Cardiac muscle cell (in vitro differentiated cells and primary cell): ENCODE data around the gene GARIN5B. TPM values are rescaled to one million over a fixed set of nuclear protein-coding genes. Genes with fewer than 3 reads are reported as not detected.
"Not testable (repeated sequence)": the region's sequence is repeated elsewhere in the genome, so short reads cannot be mapped to it uniquely, and the experiment has no call there.

Experiments used
- DNase-seq, 2 donors: peaks; one replicate each; pipeline versions ENCODE4 v3.0.0 to v3.0.0-alpha.2; 2010 to 2017; ENCODE audit warnings: low read depth in 1 of 2, low spot score in 1 of 2
- H3K27ac ChIP-seq: fragments of 200-600 bp; sonication (generic); 2 replicates; pipeline ENCODE4 v1.5.1; 2016
- H3K27me3 ChIP-seq: fragments of 200-600 bp; sonication (generic); 2 replicates; pipeline ENCODE4 v1.6.0; 2016; ENCODE audit warnings: control low read depth
- H3K36me3 ChIP-seq: fragments of 200-600 bp; sonication (generic); 2 replicates; pipeline ENCODE4 v1.5.1; 2016; ENCODE audit warnings: control low read depth
- H3K4me1 ChIP-seq: fragments of 200-600 bp; sonication (generic); 2 replicates; pipeline ENCODE4 v1.8.1; 2017; ENCODE audit warnings: low read depth, mild to moderate bottlenecking, mixed run types
- H3K4me3 ChIP-seq: fragments of 200-600 bp; sonication (generic); 2 replicates; pipeline ENCODE4 v1.5.1; 2016; ENCODE audit warnings: mild to moderate bottlenecking
- H3K9me3 ChIP-seq: fragments of 200-600 bp; sonication (generic); 2 replicates; pipeline ENCODE4 v1.5.1; 2017; ENCODE audit warnings: low read depth, mild to moderate bottlenecking, control low read depth
- CTCF ChIP-seq: IDR thresholded peaks from 2 replicates; pipeline ENCODE4 v1.5.1; 2012; ENCODE audit warnings: low read depth, mild to moderate bottlenecking, low read length
- polyA plus RNA-seq: library from polyadenylated mRNA; unstranded; fragments of >200 nt; fragmentation: Nextera tagmentation; extraction: Ambion mirVana; gene quantifications from 2 replicates; pipeline ENCODE4 v1.2.1, GENCODE V29; 2016
- total RNA-seq: library from RNA; depleted of rRNA; stranded (reverse); fragments of >200 nt; gene quantifications from 2 replicates; pipeline ENCODE4 v1.2.3, GENCODE V29; 2016

The GARIN5B gene
- not detected in 2 replicates for total RNA-seq
- polyA plus RNA-seq, result not detected in 2 replicates

DNA sequence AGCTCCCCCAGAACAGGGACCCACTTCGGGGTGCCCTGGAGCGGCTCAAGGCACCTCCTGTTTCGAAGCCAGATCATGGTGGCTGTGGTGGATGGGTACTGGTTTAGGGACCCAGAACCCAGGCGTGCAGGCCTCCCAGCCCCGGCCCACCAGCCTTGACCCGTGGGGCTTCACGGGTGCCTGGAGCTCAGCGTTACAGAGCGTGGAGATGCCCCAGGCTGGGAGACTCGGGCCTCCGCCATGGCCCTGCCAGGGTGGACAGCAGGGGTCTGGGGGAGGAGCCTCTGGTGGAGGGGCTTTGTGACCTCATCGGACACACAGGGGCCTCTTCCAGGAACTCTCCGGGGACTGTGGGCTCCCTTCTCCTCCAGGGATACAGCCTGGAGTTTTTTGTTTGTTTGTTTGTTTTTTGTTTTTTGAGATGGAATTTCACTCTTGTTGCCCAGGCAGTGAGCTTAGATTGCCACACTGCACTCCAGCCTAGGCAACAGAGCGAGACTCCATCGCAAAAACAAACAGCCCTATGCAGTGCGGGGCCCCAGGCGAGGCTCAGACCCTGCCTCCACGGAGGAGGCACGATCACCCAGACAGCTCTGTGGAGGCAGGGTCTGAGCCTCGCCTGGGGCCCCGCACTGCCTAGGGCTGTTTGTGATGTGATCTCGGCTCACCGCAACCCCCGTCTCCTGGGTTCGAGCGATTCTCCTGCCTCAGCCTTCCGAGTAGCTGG is at the start of gene GARIN5B:
Gene GARIN5B (minus strand): TSS at position 271 of the 727 bp plus-strand sequence. CDS start 194 bp downstream, at position 77.
- H3K9me3 ChIP-seq, result no peaks in the 10 kb centered on the region
- H3K36me3 ChIP-seq, result no peaks in the 10 kb centered on the region
- TF ChIP-seq CTCF, result no peak
- H3K27ac ChIP-seq, result no peak within 1 kb of the TSS
- H3K27me3 ChIP-seq, result peaks cover 5% of the 10 kb centered on the region
- no peak for DNase-seq
- no peak within 1 kb of the TSS for H3K4me3 ChIP-seq
- no peaks in the 10 kb centered on the region for H3K4me1 ChIP-seq

DNA sequence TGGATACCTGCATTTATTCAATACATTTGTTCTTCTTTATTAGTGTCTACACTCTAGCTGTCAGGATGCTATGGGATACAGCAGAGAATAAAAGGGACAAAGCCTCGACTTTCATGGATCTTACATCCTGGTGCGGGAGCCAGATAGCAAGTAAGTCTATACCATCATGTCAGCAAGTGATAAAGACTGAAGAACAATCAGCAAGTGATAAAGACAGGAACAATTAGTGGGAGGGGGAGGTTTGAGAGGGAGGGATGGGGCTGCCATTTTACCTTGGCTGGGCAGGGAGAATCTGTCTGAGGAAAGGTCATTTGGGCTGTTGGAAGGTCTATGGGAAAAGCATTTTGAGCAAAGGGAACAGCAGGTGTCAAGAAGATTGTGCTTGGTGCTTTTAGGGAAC is 47.1 kb upstream of the GARIN5B start:
- no peak overlapping the region for H3K27ac ChIP-seq
- H3K4me1 ChIP-seq, result no peaks in the 10 kb centered on the region
- no peaks in the 10 kb centered on the region for H3K27me3 ChIP-seq
- DNase-seq, result no peak
- TF ChIP-seq CTCF, result no peak
- H3K36me3 ChIP-seq, result peaks cover 12% of the 10 kb centered on the region
- H3K9me3 ChIP-seq, result no peaks in the 10 kb centered on the region
- H3K4me3 ChIP-seq, result no peak overlapping the region

DNA sequence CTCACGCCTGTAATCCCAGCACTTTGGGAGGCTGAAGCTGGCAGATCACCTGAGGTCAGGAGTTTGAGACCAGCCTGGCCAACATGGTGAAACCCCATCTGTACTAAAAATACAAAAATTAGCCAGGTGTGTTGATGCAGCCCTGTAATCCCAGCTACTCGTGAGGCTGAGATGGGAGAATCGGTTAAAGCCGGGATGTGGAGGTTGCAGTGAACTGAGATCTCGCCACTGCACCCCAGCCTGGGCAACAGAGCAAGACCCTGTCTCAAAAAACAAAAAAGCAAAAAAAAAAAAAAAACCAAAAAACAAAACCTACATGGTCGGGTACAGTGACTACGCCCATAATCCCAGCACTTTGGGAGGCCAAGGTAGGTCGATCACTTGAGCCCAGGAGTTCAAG is 46.1 kb upstream of the GARIN5B start:
- not testable (repeated sequence) for H3K9me3 ChIP-seq, H3K27me3 ChIP-seq, H3K4me3 ChIP-seq, H3K4me1 ChIP-seq, H3K27ac ChIP-seq, DNase-seq
- H3K36me3 ChIP-seq, result peaks cover 12% of the 10 kb centered on the region

DNA sequence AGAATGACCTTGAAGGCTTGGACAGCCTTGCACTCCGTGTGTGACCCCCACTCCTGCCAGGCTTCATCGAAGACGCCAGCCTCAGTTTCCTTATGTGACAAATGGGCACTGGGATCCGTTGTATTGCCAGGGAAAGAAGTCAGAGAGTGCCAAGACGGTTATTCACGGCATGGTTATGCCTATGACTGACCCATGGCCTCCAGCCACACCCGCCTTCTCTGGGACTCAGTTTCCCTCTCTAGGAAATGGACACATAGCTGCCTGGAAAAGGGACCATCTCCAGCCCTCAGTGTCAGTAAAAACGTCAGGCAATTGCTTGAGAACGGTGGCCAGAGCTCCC is 45.4 kb upstream of the GARIN5B start:
- H3K27ac ChIP-seq, result peak overlapping the region; percentile 97
- H3K4me1 ChIP-seq, result no peaks in the 10 kb centered on the region
- no peaks in the 10 kb centered on the region for H3K9me3 ChIP-seq
- TF ChIP-seq CTCF, result no peak
- H3K36me3 ChIP-seq, result peaks cover 16% of the 10 kb centered on the region
- DNase-seq, result no peak
- H3K4me3 ChIP-seq, result peak overlapping the region; percentile 13
- no peaks in the 10 kb centered on the region for H3K27me3 ChIP-seq

DNA sequence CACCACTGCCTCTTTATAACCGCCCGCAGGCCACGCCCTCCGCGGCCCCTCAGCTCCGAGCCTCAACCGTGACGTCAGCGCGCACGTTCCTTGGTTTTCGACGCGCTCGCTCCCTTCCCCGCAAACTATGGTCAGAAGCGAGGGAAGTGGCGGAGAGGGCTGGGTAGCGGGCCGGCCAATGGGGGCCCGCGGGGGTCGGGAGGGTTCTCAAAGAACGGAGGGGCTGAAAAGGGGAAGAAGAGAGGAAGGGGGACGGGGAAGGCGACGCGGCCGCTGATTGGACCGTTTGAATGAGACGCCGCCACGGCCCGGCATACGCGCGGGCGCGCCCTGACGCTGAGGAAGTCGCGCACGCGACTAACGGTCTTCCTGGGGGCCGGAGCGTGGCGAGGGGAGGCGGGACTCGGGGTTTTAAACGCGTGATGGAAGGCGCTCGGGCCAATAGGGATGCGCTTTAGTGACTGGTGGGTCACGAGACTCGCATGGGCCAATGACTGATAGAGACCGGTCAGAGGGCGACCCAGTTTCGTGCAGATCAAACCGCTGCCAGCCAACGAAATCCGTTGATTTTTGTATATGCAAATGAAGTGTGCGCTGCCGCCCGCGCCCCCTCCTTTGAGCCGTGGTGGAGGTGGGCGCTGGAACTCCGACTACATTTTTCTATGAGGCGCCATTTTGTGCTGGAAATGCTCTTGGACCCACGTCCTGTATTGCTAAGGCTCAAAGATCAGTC is 44.9 kb upstream of the GARIN5B start:
- DNase-seq, result peak; percentile 100
- Histone ChIP-seq H3K9me3 (no peaks in the 10 kb centered on the region), H3K4me1 (no peaks in the 10 kb centered on the region), H3K27ac (peak overlapping the region; percentile 97), H3K4me3 (peak overlapping the region; percentile 82), H3K36me3 (peaks cover 20% of the 10 kb centered on the region), H3K27me3 (no peaks in the 10 kb centered on the region)
- TF ChIP-seq CTCF, result no peak

DNA sequence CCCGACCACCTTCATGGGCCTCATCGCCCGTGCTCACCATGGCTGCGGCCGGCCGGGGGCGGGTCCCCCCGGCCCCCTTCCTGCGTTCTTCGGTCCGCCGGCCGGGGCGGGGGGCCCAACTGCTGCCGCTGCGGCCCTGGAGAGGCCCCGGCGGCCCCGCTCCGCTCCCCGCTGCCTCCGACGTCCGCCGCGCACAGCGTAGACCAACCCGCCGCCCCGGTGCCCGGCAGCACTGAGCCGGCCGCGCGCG is 44.4 kb upstream of the GARIN5B start, which contains the start of gene UBE2S:
Gene UBE2S (minus strand): TSS at position 239 of the 250 bp plus-strand sequence. CDS start 199 bp downstream, at position 40.
- Histone ChIP-seq H3K36me3 (peaks cover 25% of the 10 kb centered on the region), H3K27ac (peak within 1 kb of the TSS; percentile 97), H3K4me3 (peak within 1 kb of the TSS; percentile 82)
- DNase-seq, H3K4me1 ChIP-seq, H3K27me3 ChIP-seq, H3K9me3 ChIP-seq: not testable (repeated sequence)
